B cell (primary cell): ENCODE data around the gene MED31. TPM values are rescaled to one million over a fixed set of nuclear protein-coding genes. Genes with fewer than 3 reads are reported as not detected.

Experiments
- ATAC-seq: fragments of 200-7000 bp; cut with Tn5 transposase; one replicate; pipeline ENCODE4 v1.10.0; 2021; ENCODE audit warnings: low read depth, mild to moderate bottlenecking, moderate number of reproducible peaks, moderate library complexity
- CTCF ChIA-PET: fragments of 350-600 bp; sonication (Branson Sonifier 250); formaldehyde crosslinking; loops from one replicate; lab custom pipeline; 2021; ENCODE audit warnings: antibody characterized with exemption, inconsistent platforms; lab: Charles Lee
- POLR2A ChIA-PET: fragments of 350-600 bp; sonication (Branson Sonifier 250); formaldehyde crosslinking; loops from one replicate; lab custom pipeline; 2021; ENCODE audit warnings: antibody characterized with exemption; lab: Charles Lee
- DNase-seq: peaks from one replicate; pipeline ENCODE4 v3.0.0; 2013
- H2AFZ ChIP-seq: 2 replicates; pipeline ENCODE4 v1.6.1; 2012; ENCODE audit warnings: mild to moderate bottlenecking, low read depth, low read length; ENCODE audit not compliant: insufficient read depth, poor library complexity, severe bottlenecking
- H3K27ac ChIP-seq, 2 donors: 1 replicate in 1 of 2; 2 replicates in 1 of 2; pipeline ENCODE4 v1.5.1; 2012 to 2013; ENCODE audit warnings: low read length in 2 of 2, mild to moderate bottlenecking in 2 of 2, moderate library complexity in 1 of 2
- H3K27me3 ChIP-seq, 4 experiments: fragments of 200-600 bp in 1 of 4; sonication (generic) in 1 of 4; replicated peaks in 1 of 4; 1 replicate in 2 of 4; 2 replicates in 2 of 4; pipeline versions ENCODE4 v1.6.1 to v1.7.0; 2013 to 2016; ENCODE audit warnings: low read length in 3 of 4, mild to moderate bottlenecking in 2 of 4, mixed read lengths in 1 of 4, moderate library complexity in 1 of 4; ENCODE audit not compliant: insufficient read depth in 4 of 4, control insufficient read depth in 3 of 4; ENCODE audit errors: control extremely low read depth in 1 of 4
- H3K36me3 ChIP-seq, 2 experiments: replicated peaks in 1 of 2; 1 replicate in 1 of 2; 2 replicates in 1 of 2; pipeline versions ENCODE4 v1.6.1 to v1.7.1; 2013; ENCODE audit warnings: low read length in 1 of 2; ENCODE audit not compliant: insufficient read depth in 2 of 2, control insufficient read depth in 1 of 2; ENCODE audit errors: control extremely low read depth in 1 of 2, extremely low read depth in 1 of 2
- H3K4me1 ChIP-seq, 2 donors: fragments of 200-600 bp in 1 of 2; sonication (generic) in 1 of 2; 1 replicate in 1 of 2; 2 replicates in 1 of 2; pipeline versions ENCODE4 v1.5.1 to v1.6.1; 2013 to 2017; ENCODE audit warnings: low read length in 2 of 2; ENCODE audit not compliant: control insufficient read depth in 2 of 2, insufficient read depth in 2 of 2
- H3K4me2 ChIP-seq: replicated peaks from 2 replicates; pipeline ENCODE3; 2012; ENCODE audit warnings: mild to moderate bottlenecking, low read depth, low read length; ENCODE audit not compliant: poor library complexity, severe bottlenecking
- H3K4me3 ChIP-seq, 5 experiments: fragments of 200-600 bp in 1 of 5; sonication (generic) in 1 of 5; 1 replicate in 3 of 5; 2 replicates in 2 of 5; pipeline versions ENCODE4 v1.5.1 to v1.7.0; 2011 to 2016; ENCODE audit warnings: low read length in 4 of 5, mild to moderate bottlenecking in 4 of 5, low read depth in 2 of 5, control low read depth in 1 of 5, moderate library complexity in 1 of 5; ENCODE audit not compliant: insufficient read depth in 1 of 5; ENCODE audit errors: control extremely low read depth in 1 of 5, extremely low read depth in 1 of 5
- H3K79me2 ChIP-seq: fragments of 200-600 bp; sonication (generic); one replicate; pipeline ENCODE4 v1.6.0; 2016; ENCODE audit warnings: low read length; ENCODE audit not compliant: control insufficient read depth, insufficient read depth
- H3K9ac ChIP-seq: fragments of 200-600 bp; sonication (generic); 2 replicates; pipeline ENCODE4 v1.6.1; 2017; ENCODE audit warnings: mild to moderate bottlenecking, low read length, moderate library complexity
- H3K9me3 ChIP-seq, 3 donors: one replicate each; pipeline versions ENCODE4 v1.6.1 to v1.7.1; 2013; ENCODE audit warnings: low read length in 2 of 3; ENCODE audit not compliant: control insufficient read depth in 2 of 3, insufficient read depth in 1 of 3; ENCODE audit errors: control extremely low read depth in 1 of 3
- H4K20me1 ChIP-seq: 2 replicates; pipeline ENCODE4 v1.6.0; 2012; ENCODE audit warnings: mild to moderate bottlenecking, low read length; ENCODE audit not compliant: insufficient read depth, control insufficient read depth, poor library complexity, severe bottlenecking
- H3K27ac Mint-ChIP-seq: one replicate; pipeline ENCODE4 v1.8.0; 2021; ENCODE audit warnings: mixed read lengths
- H3K27me3 Mint-ChIP-seq: one replicate; pipeline ENCODE4 v1.8.0; 2021; ENCODE audit warnings: mixed read lengths
- H3K4me1 Mint-ChIP-seq: one replicate; pipeline ENCODE4 v1.8.0; 2021; ENCODE audit warnings: mixed read lengths
- H3K4me3 Mint-ChIP-seq: one replicate; pipeline ENCODE4 v1.8.0; 2021; ENCODE audit warnings: mixed read lengths
- H3K9me3 Mint-ChIP-seq: one replicate; pipeline ENCODE4 v1.8.0; 2022; ENCODE audit warnings: mixed read lengths; ENCODE audit not compliant: insufficient read depth
- CTCF ChIP-seq: fragments of 200-600 bp; IDR thresholded peaks from one replicate; pipeline ENCODE4 v1.8.0; 2022; ENCODE audit warnings: antibody characterized with exemption, mild to moderate bottlenecking
- EZH2 ChIP-seq: IDR thresholded peaks from 2 replicates; pipeline ENCODE4 v1.6.1; 2012; ENCODE audit warnings: borderline replicate concordance, low read depth, mild to moderate bottlenecking, moderate library complexity, low read length; ENCODE audit not compliant: insufficient read depth, poor library complexity, severe bottlenecking
- WGBS: methylation state at CpG from one replicate; pipeline ENCODE4 v1.1.5; 2013; ENCODE audit warnings: missing lambda C conversion rate; ENCODE audit not compliant: insufficient coverage; 5-methylcytosine and 5-hydroxymethylcytosine counted together
- intact Hi-C: fragments of 100-400 bp; cut with micrococcal nuclease; formaldehyde crosslinking; loops from one replicate; pipeline ENCODE4 v1.10.0; 2022
- polyA plus RNA-seq: library from polyadenylated mRNA; depleted of rRNA; stranded (reverse); fragments of >200 nt; gene quantifications from 2 replicates; pipeline ENCODE4 v1.2.3, GENCODE V29; 2012
- total RNA-seq, 2 donors: library from RNA; stranded (reverse); fragments of 120-200 nt in 1 of 2; gene quantifications; 1 replicate in 1 of 2; 2 replicates in 1 of 2; pipeline versions ENCODE4 v1.2.3 to v1.2.4, GENCODE V29; 2013 to 2022

Gene MED31
- total and polyA plus RNA-seq, 2 donors (not counting 1 experiment from before 2014, with no cell fraction given), result 9.2 to 25.5 TPM

GRCh38 chr17:6611231-6611630 is 40.2 kb downstream of the MED31 start:
- Mint-ChIP-seq H3K9me3 (no peaks in the 10 kb centered on the region), H3K4me3 (no peak overlapping the region), H3K27me3 (no peaks in the 10 kb centered on the region), H3K4me1 (no peaks in the 10 kb centered on the region), H3K27ac (no peak overlapping the region)
- peaks cover 1 to 44% of the 10 kb centered on the region in 2 experiments for H3K36me3 ChIP-seq
- ChIA-PET CTCF (no interaction called here), POLR2A (no interaction called here)
- H3K4me1 ChIP-seq, result no peaks in the 10 kb centered on the region
- H3K4me2 ChIP-seq, result no peak overlapping the region
- no peaks in the 10 kb centered on the region for H3K9me3 ChIP-seq
- no peak overlapping the region for H3K27ac ChIP-seq
- H2AFZ ChIP-seq, result no peak overlapping the region
- no peak overlapping the region for H3K9ac ChIP-seq
- H3K79me2 ChIP-seq, result no peaks in the 10 kb centered on the region
- ATAC-seq (no peak), DNase-seq (no peak)
- no peak overlapping the region for H3K4me3 ChIP-seq
- 100% methylated on average over 3 of the region's 4 CpGs for WGBS
- intact Hi-C loops, result no loop called here
- no peaks in the 10 kb centered on the region for H4K20me1 ChIP-seq
- TF ChIP-seq EZH2, result no peak
- no peak for TF ChIP-seq CTCF
- no peaks in the 10 kb centered on the region for H3K27me3 ChIP-seq

- CTCF ChIA-PET, result interaction anchor here (0.7 kb wide), 1 partner anchor 104 kb away, joined by 5 read pairs; no protein-coding TSS in a partner anchor
These were observed 41.4 kb downstream of the MED31 start for GRCh38 chr17:6610011-6610410.

More at GRCh38 chr17:6610011-6610410, 41.4 kb downstream of the MED31 start:
- Histone ChIP-seq H3K4me1 (no peaks in the 10 kb centered on the region), H3K27ac (no peak overlapping the region), H3K27me3 (no peaks in the 10 kb centered on the region), H4K20me1 (no peaks in the 10 kb centered on the region), H3K4me2 (no peak overlapping the region), H3K9ac (no peak overlapping the region), H3K79me2 (no peaks in the 10 kb centered on the region), H2AFZ (no peak overlapping the region), H3K36me3 (peaks cover 1 to 49% of the 10 kb centered on the region in 2 experiments), H3K9me3 (no peaks in the 10 kb centered on the region), H3K4me3 (no peak overlapping the region)
- DNase-seq (no peak), ATAC-seq (no peak)
- no peaks in the 10 kb centered on the region for H3K4me1 Mint-ChIP-seq
- H3K27ac Mint-ChIP-seq, result no peak overlapping the region
- no peaks in the 10 kb centered on the region for H3K9me3 Mint-ChIP-seq
- no peak overlapping the region for H3K4me3 Mint-ChIP-seq
- TF ChIP-seq CTCF (no peak), EZH2 (no peak)
- WGBS, result no CpG with 5 or more reads among the region's 5 CpGs
- intact Hi-C loops, result no loop called here
- POLR2A ChIA-PET, result no interaction called here
- H3K27me3 Mint-ChIP-seq, result no peaks in the 10 kb centered on the region
